ENCODE data around the gene PTPRM. TPM values are rescaled to one million over a fixed set of nuclear protein-coding genes. Genes with fewer than 3 reads are reported as not detected.
A peak's percentile ranks its signal among the peaks of the same experiment; 100 is the strongest.

Gene PTPRM
- total and polyA plus RNA-seq, 2 of the 4 experiments (the other 2 are of a cell fraction): 28.3 to 51.2 TPM

DNA sequence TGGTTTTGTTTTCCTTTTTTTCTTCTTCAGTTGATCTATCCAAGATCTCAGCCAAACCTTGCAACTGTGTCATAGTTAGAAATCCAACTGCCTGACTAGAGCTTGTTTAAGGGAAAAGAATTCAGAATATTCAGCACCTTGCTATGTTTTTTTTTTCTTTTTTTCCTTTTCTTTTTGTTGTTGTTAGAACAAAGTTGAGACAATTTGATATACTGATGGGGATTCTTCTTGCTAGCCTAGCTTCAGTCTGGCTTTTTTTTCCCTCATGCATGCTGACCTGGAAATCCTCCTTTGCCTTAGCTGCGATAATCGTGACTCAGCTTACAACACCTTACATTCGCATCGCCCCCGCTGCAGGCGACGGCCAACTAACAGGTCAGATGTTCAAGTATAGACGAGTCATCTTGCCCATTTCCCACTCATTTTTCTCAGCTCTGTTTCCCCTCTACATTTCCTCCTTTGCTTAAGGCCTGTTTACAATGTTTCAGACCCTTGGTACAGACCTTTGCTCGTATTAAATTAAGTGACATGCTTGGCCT is 554.9 kb downstream of the PTPRM start:
- no peak overlapping the region for H2AK9ac ChIP-seq (replicated peaks; ENCODE audit: low read depth, low read length, poor library complexity)
- 33% methylated on average over 8 of the region's 9 CpGs; no CpG with 5 or more reads in 1 of the 2 experiments for WGBS, 2 experiments (ENCODE audit: extremely low coverage in 2 of 2, insufficient read length in 1 of 2)
- no peak for TF ChIP-seq SMC3 (IDR thresholded peaks at IDR 0.05; ENCODE audit: low read depth, low read length)
- no peak for TF ChIP-seq CHD1 (IDR thresholded peaks at IDR 0.05; ENCODE audit: low read depth, low read length)
- no peak for TF ChIP-seq MAFK (IDR thresholded peaks at IDR 0.05; ENCODE audit: low read depth, low read length)
- TF ChIP-seq MAZ (IDR thresholded peaks at IDR 0.05; ENCODE audit: borderline replicate concordance, low read depth, low read length): no peak
- TF ChIP-seq MXI1 (IDR thresholded peaks at IDR 0.05; ENCODE audit: borderline replicate concordance, low read depth, low read length): no peak
- no peak for TF ChIP-seq RCOR1 (IDR thresholded peaks at IDR 0.05; ENCODE audit: insufficient replicate concordance, low read length)
- peak; percentile 82 for TF ChIP-seq NFE2L2 (IDR thresholded peaks at IDR 0.05; ENCODE audit: low read depth, low read length)
- peak; percentile 92 for TF ChIP-seq FOS (IDR thresholded peaks at IDR 0.05; ENCODE audit: low read depth, low read length)
- TF ChIP-seq USF2 (IDR thresholded peaks at IDR 0.05; ENCODE audit: low read depth, low read length): 0 out of 2 replicates have a peak, but pooled peaks have one; percentile 22
- no peak for TF ChIP-seq RAD21 (IDR thresholded peaks at IDR 0.05; ENCODE audit: low read length)
- TF ChIP-seq RFX5 (IDR thresholded peaks at IDR 0.05; ENCODE audit: low read depth, low read length): no peak
- no peak for TF ChIP-seq CTCF (conservative IDR thresholded peaks at IDR 0.05; ENCODE audit: low read depth, low read length)
- TF ChIP-seq CEBPB (IDR thresholded peaks at IDR 0.05; ENCODE audit: low read depth, low read length): peak; percentile 21; the same call in 1 of the 2 replicates
- TF ChIP-seq ELK1 (IDR thresholded peaks at IDR 0.05; ENCODE audit: borderline replicate concordance, low read depth, low read length): no peak

More for the DNA sequence above, 554.9 kb downstream of the PTPRM start:
- Histone ChIP-seq H4K8ac (ENCODE audit: low read depth in 2 of 2, low read length in 2 of 2) (no peak overlapping the region; a peak in 1 of 4 replicates), H3K4me1 (ENCODE audit: control insufficient read depth, insufficient read depth, low read length) (peaks cover 6% of the 10 kb centered on the region), H3K56ac (ENCODE audit: extremely low read depth, insufficient read depth, low read length) (peak overlapping the region; percentile 19; the same call in 1 of the 2 replicates), H3K23ac (ENCODE audit: low read depth, low read length) (no peak overlapping the region), H3K27me3 (ENCODE audit: control insufficient read depth, insufficient read depth, low read length) (no peaks in the 10 kb centered on the region), H3K18ac (ENCODE audit: low read depth, low read length) (no peak overlapping the region), H3K14ac (replicated peaks; ENCODE audit: low read depth, low read length) (no peak overlapping the region), H3K9me1 (ENCODE audit: insufficient read depth, low read length) (peaks cover 4% of the 10 kb centered on the region), H4K91ac (ENCODE audit: insufficient read depth, low read depth, low read length) (no peak overlapping the region), H3K4ac (ENCODE audit: low read depth, low read length) (no peak overlapping the region; the same call in 1 of the 2 replicates), H2AFZ (replicated peaks; ENCODE audit: low read length, poor library complexity) (no peak overlapping the region), H2BK120ac (ENCODE audit: low read depth, low read length) (peak overlapping the region; percentile 0; the same call in 1 of the 2 replicates), H3K27ac (ENCODE audit: insufficient read depth, low read length) (no peak overlapping the region), H2BK5ac (ENCODE audit: low read depth, low read length, poor library complexity, severe bottlenecking) (peak overlapping the region; percentile 73), H2AK5ac (ENCODE audit: low read depth, low read length) (no peak overlapping the region), H3K9me3 (ENCODE audit: control insufficient read depth, insufficient read depth, low read length) (no peaks in the 10 kb centered on the region), H3K9ac (ENCODE audit: low read depth, low read length) (no peak overlapping the region), H3K4me2 (ENCODE audit: low read depth, low read length) (peak overlapping the region; percentile 30; the same call in 1 of the 2 replicates), H4K20me1 (ENCODE audit: insufficient read depth, low read length) (peaks cover under 1% of the 10 kb centered on the region; the same call in 1 of the 2 replicates), H3K4me3 (ENCODE audit: insufficient read depth, low read depth, low read length) (no peak overlapping the region), H2BK15ac (ENCODE audit: low read depth, low read length) (peak overlapping the region; percentile 24; the same call in 1 of the 3 replicates), H4K5ac (ENCODE audit: low read depth, low read length) (no peak overlapping the region), H3K79me1 (ENCODE audit: low read depth in 1 of 2, low read length in 2 of 2) (no peaks in the 10 kb centered on the region), H2BK20ac (ENCODE audit: low read depth, low read length) (no peak overlapping the region; the same call in 1 of the 2 replicates), H3K36me3 (ENCODE audit: control insufficient read depth, insufficient read depth, low read length) (no peaks in the 10 kb centered on the region; the same call in 1 of the 2 replicates)
- intact Hi-C loops (cut with micrococcal nuclease): loop anchor here (10.0 kb wide), 1 partner anchor 547 kb away; no protein-coding TSS in a partner anchor
- dilution Hi-C loops (cut with HindIII; ENCODE audit: low sequenced_read_pairs, unreplicated experiment): no loop called here
- ChIA-PET POLR2A (ENCODE audit: unreplicated experiment) (interaction anchor here (0.7 kb wide), 1 partner anchor 24 kb away, joined by 4 read pairs; no protein-coding TSS in a partner anchor), CTCF (interaction anchor here (0.6 kb wide), 2 partner anchors 67 to 107 kb away, joined by 3 to 4 read pairs; no protein-coding TSS in a partner anchor)
- ATAC-seq (ENCODE audit: low read depth): peak; percentile 51
- DNase-seq: peak; percentile 94
- no TSS peak for BruUV-seq (replicated peaks)
- in situ Hi-C loops (cut with MboI; ENCODE audit: low sequenced_read_pairs): no loop called here
